Neural crest cell (in vitro differentiated cells): ENCODE measurements around the gene VASH2. TPM values are rescaled to one million over a fixed set of nuclear protein-coding genes. Genes with fewer than 3 reads are reported as not detected.

Experiments
- DNase-seq: peaks from one replicate; pipeline ENCODE4 v3.0.0; 2021; ENCODE audit warnings: low read depth, mixed read lengths, low spot score
- H3K27ac Mint-ChIP-seq: one replicate; pipeline ENCODE4 v1.8.0; 2021; ENCODE audit warnings: mild to moderate bottlenecking, mixed read lengths; ENCODE audit not compliant: unreplicated experiment
- H3K27me3 Mint-ChIP-seq: 2 replicates; pipeline ENCODE4 v1.8.0; 2021; ENCODE audit warnings: low read depth, mild to moderate bottlenecking, mixed read lengths
- H3K36me3 Mint-ChIP-seq: 2 replicates; pipeline ENCODE4 v1.8.0; 2021; ENCODE audit warnings: low read depth, mild to moderate bottlenecking, mixed read lengths
- H3K4me1 Mint-ChIP-seq: 2 replicates; pipeline ENCODE4 v1.8.0; 2021; ENCODE audit warnings: mixed read lengths
- H3K4me3 Mint-ChIP-seq: one replicate; pipeline ENCODE4 v1.8.0; 2021; ENCODE audit warnings: mild to moderate bottlenecking, mixed read lengths
- H3K9me3 Mint-ChIP-seq: 2 replicates; pipeline ENCODE4 v1.8.0; 2021; ENCODE audit warnings: mixed read lengths
- CTCF ChIP-seq: fragments of 200-600 bp; sonication (generic); conservative IDR thresholded peaks from 2 replicates; pipeline ENCODE4 v1.5.0; 2021; ENCODE audit warnings: antibody characterized with exemption, mild to moderate bottlenecking
- total RNA-seq: library from RNA; stranded (reverse); gene quantifications from 2 replicates; pipeline ENCODE4 v1.2.1, GENCODE V29; 2021

The VASH2 gene
- total RNA-seq, 1 donor from 2014 or later, result 8.7 TPM

GRCh38 chr1:212975111-212975918 is 25.0 kb downstream of the VASH2 start:
- H3K9me3 Mint-ChIP-seq, result no peaks in the 10 kb centered on the region
- TF ChIP-seq CTCF, result no peak
- DNase-seq, result no peak
- H3K27me3 Mint-ChIP-seq, result no peaks in the 10 kb centered on the region
- peaks cover 10% of the 10 kb centered on the region for H3K36me3 Mint-ChIP-seq
- H3K4me1 Mint-ChIP-seq, result peaks cover 9% of the 10 kb centered on the region
- H3K27ac Mint-ChIP-seq, result no peak overlapping the region
- H3K4me3 Mint-ChIP-seq, result no peak overlapping the region

GRCh38 chr1:212976586-212976985 is 26.2 kb downstream of the VASH2 start:
- DNase-seq, result no peak
- Mint-ChIP-seq H3K27me3 (no peaks in the 10 kb centered on the region), H3K36me3 (peaks cover 10% of the 10 kb centered on the region), H3K4me3 (no peak overlapping the region), H3K27ac (peak overlapping the region; percentile 54), H3K9me3 (no peaks in the 10 kb centered on the region), H3K4me1 (peaks cover 13% of the 10 kb centered on the region)
- no peak for TF ChIP-seq CTCF

GRCh38 chr1:212977781-212978645 is 27.7 kb downstream of the VASH2 start:
- no peak for TF ChIP-seq CTCF
- Mint-ChIP-seq H3K27me3 (no peaks in the 10 kb centered on the region), H3K4me1 (peaks cover 13% of the 10 kb centered on the region), H3K9me3 (no peaks in the 10 kb centered on the region), H3K36me3 (peaks cover 10% of the 10 kb centered on the region), H3K4me3 (no peak overlapping the region), H3K27ac (peak overlapping the region; percentile 88)
- DNase-seq, result no peak

GRCh38 chr1:212979340-212980122 is 29.2 kb downstream of the VASH2 start:
- Mint-ChIP-seq H3K36me3 (peaks cover 13% of the 10 kb centered on the region), H3K9me3 (no peaks in the 10 kb centered on the region), H3K27ac (no peak overlapping the region), H3K4me3 (no peak overlapping the region), H3K27me3 (no peaks in the 10 kb centered on the region), H3K4me1 (peaks cover 13% of the 10 kb centered on the region)
- DNase-seq, result no peak
- TF ChIP-seq CTCF, result no peak

- H3K4me1 Mint-ChIP-seq, result peaks cover 12% of the 10 kb centered on the region
- peaks cover 13% of the 10 kb centered on the region for H3K36me3 Mint-ChIP-seq
- no peaks in the 10 kb centered on the region for H3K27me3 Mint-ChIP-seq
- peak overlapping the region; percentile 55 for H3K27ac Mint-ChIP-seq
- no peak overlapping the region for H3K4me3 Mint-ChIP-seq
- no peaks in the 10 kb centered on the region for H3K9me3 Mint-ChIP-seq
- no peak for TF ChIP-seq CTCF
- no peak for DNase-seq
Measured at GRCh38 chr1:212980123-212980785, 29.9 kb downstream of the VASH2 start.
